GM21737 (cell line): ENCODE measurements around the gene TIMP3.
"Not testable (repeated sequence)": the region's sequence is repeated elsewhere in the genome, so short reads cannot be mapped to it uniquely, and the experiment has no call there.

ENCODE experiments used
- ATAC-seq: cut with Tn5 transposase; IDR thresholded peaks from one replicate; pipeline ENCODE4 v1.9.1; 2021; ENCODE audit warnings: mild to moderate bottlenecking, moderate library complexity; ENCODE audit not compliant: unreplicated experiment

The TIMP3 gene

DNA sequence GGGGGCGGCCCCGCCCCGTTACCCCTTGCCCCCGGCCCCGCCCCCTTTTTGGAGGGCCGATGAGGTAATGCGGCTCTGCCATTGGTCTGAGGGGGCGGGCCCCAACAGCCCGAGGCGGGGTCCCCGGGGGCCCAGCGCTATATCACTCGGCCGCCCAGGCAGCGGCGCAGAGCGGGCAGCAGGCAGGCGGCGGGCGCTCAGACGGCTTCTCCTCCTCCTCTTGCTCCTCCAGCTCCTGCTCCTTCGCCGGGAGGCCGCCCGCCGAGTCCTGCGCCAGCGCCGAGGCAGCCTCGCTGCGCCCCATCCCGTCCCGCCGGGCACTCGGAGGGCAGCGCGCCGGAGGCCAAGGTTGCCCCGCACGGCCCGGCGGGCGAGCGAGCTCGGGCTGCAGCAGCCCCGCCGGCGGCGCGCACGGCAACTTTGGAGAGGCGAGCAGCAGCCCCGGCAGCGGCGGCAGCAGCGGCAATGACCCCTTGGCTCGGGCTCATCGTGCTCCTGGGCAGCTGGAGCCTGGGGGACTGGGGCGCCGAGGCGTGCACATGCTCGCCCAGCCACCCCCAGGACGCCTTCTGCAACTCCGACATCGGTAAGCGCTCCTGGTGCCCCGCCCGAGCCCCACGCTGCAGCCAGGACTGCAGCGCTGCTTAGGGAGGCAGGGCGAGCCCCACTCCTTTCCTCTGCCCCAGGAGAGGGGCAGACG lies at the start of gene TIMP3:
Gene TIMP3, plus strand, starts transcription at position 169 of the 700 bp plus-strand sequence. Its CDS starts 297 bp downstream, at position 466.
- no peak for ATAC-seq

DNA sequence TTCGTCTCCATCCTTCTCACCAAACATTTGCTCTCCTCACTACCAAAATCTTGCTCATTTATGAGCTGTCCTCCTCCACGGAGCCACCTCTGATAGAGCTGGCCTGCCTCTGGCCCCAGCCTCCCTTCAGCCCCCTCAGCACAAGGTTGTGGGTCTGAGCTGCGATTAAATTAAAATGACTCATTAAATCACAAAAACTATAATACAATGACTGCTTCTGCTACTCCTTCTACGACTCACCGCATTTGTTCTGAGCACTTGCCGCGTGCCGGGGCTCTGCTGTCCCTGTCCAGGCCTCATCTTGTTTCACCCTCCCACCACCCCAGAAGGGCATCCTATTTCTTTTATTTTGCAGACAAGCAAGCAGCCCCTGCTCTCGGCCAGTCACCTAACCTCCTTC lies 49.2 kb upstream of the TIMP3 start:
- no peak for ATAC-seq

DNA sequence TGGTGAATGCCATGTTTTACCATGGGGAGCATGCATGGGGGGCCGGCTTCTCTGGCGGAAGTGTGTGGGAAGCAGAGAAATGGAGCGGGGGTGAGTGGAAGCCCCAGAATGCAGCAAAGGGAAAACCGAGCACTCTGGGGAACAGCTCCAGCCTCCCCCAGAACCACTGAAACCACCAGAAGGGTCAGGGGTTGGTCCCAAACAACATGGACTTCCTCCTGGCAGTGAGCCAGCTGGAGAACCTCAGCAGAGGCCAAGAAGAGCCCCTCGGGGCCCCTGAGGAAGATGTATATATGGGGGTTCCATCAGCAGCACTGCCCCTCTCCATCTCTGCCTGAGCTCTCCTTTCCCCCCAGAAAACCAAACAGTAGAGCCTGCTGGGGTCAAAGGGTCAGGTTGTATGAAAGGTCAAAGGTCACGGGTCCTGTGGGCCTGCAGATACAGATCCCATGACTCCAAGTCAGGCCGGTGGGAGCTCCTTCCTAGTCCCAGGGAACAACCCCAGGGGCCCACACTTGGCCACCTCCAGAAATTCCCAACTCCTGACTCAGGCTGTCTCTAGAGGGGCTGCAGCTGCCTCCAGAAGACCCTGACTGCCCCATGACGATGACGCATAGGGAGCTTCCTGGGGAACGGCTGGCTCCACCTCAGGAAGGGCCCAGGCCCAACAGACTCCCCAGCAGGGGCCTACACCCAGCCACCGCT lies 48.5 kb upstream of the TIMP3 start:
- no peak for ATAC-seq

DNA sequence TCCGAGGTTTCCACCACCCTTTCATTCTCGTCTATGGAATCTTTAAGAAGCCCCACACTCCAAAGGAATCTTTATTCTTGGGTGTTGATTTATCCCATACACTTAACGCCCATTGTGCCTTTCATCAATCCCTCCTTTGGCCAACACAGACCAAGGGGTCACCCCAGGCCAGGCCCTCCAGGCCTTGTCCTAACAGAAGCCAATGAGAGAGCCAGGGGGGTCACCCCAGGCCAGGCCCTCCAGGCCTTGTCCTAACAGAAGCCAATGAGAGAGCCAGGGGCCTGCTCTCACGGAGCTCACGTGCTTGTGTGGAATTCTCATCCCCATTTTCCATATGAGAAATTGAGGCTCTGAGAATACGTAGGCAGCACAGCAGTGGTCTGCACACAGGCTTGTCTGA lies 47.9 kb upstream of the TIMP3 start:
- ATAC-seq: no peak

DNA sequence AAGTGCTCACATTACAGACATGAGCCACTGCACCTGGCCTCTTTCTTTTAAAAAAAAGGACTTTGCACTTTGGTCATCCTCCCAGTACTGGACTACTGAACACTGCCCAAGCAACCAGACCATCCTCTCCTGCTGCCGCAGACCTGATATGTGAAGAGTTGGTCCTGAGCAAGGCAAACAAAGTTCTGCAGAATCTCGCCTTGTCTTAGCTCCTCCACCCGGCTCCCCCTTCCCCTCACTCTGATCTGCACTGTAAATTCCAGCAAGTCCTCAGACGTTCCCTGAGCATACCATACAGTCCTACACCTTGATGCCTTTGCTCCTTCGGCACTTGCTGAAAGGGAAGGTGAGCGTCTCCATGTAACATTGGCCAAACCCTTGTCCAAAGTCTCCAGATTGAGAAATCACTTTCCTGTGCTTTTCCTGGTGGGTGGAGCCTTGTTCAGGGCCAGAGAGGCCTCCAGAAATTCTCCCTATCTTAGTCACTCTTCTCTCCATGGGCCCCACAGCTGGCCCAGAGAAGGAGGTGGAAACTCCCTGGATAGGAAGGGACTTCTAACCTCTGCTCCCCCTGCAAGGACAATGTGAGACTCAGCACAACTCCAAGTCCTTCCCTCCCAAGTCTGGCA lies 47.0 kb upstream of the TIMP3 start:
- no peak for ATAC-seq

DNA sequence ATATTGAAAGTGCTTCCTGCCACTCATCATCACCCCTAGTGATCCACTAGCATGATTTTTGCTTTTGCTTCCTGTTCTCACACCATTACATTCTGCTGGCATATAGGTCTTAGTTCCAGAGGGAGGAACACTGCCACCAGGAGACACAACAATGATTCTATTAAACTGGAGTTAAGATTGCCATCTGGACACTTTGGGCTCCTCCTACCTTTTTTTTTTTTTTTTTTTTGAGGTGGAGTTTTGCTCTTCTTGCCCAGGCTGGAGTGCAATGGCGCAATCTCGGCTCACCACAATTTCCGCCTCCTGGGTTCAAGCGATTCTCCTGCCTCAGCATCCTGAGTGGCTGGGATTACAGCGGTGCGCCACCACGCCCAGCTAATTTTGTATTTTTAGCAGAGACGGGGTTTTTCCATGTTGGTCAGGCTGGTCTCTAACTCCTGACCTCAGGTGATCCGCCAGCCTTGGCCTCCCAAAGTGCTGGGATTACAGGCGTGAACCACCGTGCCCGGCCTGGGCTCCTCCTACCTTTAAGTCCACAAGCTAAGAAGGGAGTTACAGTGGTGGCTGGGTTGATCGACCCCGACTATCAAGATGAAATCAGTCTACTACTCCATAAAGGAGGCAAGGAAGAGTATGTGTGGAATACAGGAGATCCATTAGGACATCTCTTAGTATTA lies 44.3 kb upstream of the TIMP3 start:
- not testable (repeated sequence) for ATAC-seq

DNA sequence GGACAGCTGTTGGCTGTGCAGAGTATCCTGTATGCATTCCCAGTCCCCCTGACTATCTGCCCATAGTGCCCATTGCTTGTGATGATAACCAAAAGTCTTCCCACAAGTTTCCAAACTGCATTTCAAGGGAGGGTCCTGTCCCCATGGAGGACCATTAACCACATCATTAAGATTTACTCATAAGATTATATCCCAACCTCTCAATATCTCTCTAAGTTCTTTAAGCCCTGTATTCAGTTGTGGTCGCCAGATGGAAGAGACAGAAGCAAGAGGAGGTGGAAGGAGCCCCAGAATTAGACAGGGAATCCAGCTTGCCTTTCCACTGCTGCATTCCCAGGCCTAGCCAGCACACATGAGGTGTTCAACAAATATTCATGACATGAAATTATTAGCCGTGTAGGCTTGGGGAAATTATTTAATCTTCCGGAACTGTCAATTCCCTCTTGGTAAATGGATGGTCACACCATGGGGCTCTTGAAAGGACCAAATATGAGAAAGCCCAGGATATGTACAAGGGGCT lies 42.6 kb upstream of the TIMP3 start:
- no peak for ATAC-seq

DNA sequence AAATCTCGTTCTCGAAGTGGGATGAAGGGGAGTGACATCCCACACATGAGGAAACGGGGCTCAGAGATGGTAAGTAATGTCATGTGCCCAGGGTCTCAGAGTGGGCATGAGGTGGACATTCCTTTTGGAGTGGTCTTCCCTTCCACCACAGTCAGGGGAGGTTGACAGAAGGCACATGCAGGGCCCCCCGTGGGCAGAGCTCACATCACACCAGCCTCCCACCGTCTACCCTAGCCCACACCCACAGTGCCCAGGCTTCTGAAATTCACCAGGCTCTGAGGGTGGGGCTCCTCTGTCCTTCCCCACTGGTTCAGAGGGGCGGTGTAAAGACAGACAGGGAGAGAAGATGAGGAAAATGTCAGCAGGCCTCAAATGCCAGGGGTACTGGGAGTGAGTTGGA lies 41.1 kb upstream of the TIMP3 start:
- ATAC-seq: no peak

DNA sequence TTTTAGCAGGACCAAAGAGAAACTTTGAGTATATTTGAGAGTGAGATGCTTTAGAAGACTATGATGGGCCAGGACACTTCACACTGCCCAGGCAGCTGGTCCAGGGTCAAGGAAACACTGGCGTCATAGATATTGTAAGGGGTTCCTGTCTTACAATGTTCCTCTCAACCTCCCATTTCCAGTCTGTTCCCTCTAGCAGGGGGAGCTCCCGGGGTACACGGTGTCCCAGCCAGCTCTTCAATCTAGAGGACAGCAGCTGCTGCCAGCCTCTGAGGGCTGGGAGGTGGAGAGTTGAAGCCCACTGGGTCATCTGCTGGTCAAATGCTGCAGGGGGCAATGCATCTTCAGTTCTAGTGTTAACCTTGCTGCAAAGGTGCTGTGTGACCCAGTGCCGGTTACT lies 40.7 kb upstream of the TIMP3 start:
- no peak for ATAC-seq

DNA sequence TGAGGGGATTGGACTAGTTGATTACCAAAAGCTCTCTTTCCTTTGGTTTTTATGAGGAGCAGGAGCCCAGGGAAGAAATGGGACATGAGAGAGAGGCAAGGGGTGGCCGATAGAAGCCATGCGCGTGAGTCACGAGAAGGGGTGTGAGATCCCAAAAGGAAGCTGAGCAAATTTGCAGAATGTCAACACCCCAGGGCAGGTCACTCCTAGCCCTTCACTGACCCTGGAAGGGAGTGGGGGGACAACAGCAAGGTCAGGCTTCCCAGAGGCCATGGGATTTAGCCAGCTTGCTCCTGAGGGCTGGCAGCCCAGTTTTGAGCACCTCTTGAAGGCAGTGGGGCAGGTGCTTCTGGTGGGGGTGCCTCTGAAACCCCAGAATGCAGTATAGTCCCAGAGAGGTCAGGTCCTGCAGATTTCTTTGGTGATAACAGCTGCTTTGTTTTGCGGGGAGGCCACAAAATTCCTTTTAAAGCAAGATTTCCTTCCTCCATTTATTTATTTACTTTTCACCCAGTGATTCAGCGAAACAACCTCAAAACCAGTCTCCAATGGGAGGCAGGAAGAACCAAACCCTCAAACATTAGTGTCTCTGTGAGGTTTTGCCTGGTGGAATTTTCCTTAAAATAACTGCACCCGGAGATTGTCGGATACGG lies 40.1 kb upstream of the TIMP3 start:
- ATAC-seq: no peak

DNA sequence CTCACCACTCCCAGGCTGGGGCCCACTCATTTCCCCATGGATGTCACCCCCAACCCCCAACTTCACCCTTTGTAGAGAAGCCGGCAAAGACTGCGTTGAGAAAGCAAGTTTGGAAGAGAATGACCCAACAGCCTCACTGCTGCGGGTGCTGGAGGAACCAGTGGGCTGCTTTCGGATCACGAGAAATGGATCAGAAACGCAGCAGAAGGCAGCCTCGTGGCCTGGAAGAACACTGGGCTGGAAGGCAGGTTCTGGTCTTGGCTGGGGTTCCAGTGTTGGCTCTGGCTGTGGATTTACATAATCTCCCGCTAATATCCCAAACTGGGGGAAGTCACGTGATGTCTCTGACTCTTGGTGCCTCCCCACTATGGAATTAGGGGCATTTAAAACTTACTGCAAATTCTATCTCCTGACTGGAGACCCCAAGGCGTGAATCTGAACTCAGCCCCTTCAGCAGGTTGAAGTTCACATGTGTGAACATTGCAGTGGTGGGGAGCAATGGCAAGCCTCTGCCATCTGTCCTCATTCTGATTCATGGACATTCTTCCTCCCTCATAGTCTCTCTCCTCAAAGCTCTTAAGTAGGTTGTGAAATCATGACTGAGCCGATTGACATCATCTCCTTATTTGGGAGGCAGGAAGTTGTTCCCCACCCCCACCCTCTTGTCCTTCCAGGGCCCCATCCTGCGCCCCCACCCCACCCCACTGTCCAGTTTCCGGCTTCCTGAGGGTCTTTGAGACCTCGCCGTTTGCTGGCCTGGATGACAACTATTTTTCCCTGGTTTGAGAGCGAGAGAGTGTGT lies 37.0 kb upstream of the TIMP3 start:
- ATAC-seq: no peak

DNA sequence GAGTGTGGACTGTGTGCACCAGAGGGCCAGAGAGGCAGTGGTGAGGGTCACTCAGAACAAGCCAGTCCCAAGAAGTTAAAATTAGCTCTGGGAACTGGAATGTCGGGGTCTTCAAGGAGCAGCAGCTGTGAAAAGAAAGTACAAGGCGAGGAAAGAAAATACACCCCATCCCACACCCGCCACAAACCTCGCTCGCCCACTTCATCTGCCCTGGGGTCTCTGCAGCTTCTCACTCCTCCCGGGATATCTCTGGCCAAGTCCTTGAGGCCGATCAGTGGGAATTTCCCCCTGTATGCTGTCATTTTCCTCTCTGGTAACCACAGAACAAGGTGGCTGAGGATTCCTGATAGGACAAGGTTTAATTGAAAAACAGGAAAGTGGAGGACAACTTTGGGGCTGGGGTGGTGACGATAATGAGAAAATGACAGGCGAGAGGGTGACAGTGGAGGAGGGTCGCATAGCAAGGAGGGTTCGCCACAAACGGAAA lies 36.3 kb upstream of the TIMP3 start:
- ATAC-seq: no peak

DNA sequence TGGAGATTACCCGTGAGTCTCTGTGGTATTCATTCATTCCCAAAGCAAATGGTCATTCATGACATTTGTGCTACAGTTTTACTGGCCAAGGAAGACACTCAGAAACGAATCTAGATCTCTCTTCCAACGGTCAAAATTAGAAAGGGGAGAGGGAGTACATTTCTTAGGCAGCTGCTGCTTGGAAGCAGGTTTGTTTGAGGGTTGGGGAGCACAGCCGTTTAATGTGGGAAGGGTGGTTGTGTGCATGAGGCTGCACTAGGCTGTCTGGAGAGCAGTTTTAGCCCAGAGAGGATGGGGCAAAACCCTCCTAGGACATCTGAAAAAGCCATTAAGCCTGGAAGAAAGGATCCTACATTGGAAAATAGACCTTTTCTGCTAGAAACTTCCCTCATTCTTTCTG lies 29.7 kb upstream of the TIMP3 start:
- ATAC-seq: no peak

DNA sequence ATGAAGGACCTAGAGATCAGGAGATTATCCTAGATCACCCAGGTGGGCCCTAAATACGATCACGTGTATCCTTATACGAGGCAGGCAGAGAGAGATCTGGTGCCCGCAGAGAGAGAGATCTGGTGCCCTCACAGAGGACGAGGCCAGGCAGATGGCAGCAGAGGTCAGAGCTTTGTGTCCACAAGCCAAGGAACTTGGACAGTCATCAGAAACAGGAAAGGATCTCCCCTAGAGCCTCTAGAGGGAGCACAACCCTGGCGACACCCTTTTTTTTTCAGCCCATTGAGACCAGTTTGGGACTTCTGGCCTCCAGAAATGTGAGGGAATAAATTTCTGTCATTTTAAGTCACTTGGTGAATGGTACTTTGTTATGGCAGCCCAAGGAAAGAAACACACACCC lies 25.5 kb upstream of the TIMP3 start:
- no peak for ATAC-seq

DNA sequence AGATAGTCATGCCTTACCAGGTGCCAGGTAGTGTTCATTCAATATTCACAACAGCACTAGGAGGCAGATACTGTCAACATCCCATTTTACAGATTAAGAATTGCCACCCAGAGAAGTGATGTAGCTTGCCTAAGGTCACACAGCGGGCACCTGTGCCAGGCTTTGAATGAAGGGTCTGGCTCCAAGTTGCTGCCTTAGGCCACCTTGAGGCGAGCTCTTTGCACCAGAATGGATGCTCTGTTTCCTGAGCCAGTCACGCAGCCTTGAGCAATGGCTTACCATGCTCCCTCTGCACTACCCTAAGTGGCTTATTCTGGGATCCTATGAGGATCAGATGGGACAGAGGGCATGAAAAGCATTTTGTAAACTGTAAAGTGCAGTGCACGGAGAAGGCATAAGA lies 25.1 kb upstream of the TIMP3 start:
- ATAC-seq: no peak

DNA sequence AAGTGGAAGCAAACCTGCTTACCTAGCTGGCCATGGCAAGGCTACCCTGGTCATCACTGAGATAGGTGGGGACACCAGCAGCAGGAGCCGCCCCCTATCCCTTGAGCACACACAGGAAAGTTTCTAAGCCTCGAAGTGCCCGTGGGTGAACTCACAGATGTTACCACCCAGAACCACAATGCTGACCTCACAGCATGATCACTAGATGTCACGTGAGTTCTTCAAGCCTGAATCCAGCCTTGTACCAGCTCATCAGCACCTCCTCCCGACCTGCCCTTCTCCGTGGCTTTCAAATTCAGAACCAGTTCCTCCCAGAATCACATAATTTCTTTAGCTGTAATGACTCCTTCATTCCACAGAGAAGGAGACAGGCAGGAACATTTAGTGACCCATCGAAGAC lies 24.7 kb upstream of the TIMP3 start:
- ATAC-seq: no peak

DNA sequence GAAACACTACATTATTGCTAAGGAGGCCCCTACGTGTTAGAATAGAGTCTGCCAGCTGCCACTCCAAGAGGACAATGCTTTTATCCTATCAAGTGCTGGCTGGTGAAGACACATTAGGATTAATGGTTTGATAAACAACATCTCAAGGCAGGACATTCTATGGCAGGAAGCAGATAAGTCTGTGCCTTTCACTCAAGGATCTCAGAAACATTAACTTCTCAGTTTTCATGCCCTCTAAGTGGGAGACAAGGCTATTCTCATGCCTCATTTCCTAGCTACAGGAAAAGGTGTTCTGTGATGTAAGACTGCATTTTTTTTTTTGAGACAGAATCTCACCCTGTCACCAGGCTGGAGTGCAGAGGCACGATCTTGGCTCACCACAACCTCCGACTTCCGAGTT lies 23.5 kb upstream of the TIMP3 start:
- ATAC-seq: no peak

DNA sequence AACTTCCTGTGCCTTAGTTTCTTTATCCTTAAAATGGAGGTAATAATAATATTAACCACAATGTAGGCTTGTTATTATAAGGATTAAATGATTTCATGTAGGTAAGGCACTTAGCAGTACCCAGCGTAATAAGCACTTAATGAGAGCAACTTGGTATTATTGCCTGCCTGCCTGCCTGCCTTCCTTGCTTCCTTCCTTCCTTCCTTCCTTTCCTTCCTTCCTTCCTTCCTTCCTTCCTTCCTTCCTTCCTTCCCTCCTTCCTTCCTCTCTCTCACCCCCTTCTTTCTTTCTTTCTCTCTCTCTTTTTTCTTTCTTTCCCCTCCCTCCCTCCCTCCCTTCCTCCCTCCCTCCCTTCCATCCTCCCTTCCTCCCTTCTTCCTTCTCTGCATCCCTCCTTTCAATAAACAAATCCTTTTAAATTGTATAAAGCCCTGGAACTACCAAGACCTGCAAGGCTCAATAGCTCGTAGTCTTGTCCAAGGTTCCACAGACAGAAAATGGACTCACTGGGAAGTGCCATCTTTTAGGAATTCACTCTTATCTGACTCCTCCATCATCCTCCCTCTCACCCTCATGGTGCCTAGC lies 20.7 kb upstream of the TIMP3 start:
- no peak for ATAC-seq

DNA sequence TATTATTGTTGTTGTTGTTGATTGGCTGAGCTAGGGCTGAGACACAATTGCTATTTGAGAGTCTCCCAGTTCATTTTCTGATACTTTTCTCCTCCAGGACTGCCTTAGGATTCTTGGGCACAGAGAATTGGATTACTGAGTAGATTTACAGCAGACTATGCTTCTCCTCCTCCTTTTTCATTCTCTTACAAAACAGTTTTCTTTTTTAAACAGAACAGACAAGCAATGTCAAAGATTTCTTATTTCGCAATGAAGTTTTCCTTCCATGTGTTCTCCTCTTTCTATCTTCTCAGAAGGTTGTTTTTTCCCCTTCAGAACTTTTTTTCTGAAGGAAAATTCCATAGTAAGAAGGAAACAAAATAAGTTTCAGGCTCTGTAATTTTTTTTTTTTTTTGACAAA lies 19.8 kb upstream of the TIMP3 start:
- ATAC-seq: no peak
